Measurements from ENCODE around the gene EFCAB5.
"Not testable (repeated sequence)": the region's sequence is repeated elsewhere in the genome, so short reads cannot be mapped to it uniquely, and the experiment has no call there.

Gene EFCAB5

GRCh38 chr17:30021708-30022317 is 80.4 kb downstream of the EFCAB5 start:
- peak; percentile 13 to 14 for DNase-seq

- not testable (repeated sequence) for DNase-seq
These were observed 83.9 kb downstream of the EFCAB5 start for GRCh38 chr17:30025325-30025724.

- no peak for DNase-seq
These were observed 86.2 kb downstream of the EFCAB5 start for GRCh38 chr17:30027676-30028075.

GRCh38 chr17:30031214-30031869 is 89.9 kb downstream of the EFCAB5 start:
- DNase-seq, result no peak

- DNase-seq, result no peak
These were observed 93.9 kb downstream of the EFCAB5 start for GRCh38 chr17:30035369-30035768.

GRCh38 chr17:30040719-30041518 is 99.5 kb downstream of the EFCAB5 start:
- not testable (repeated sequence) for DNase-seq

GRCh38 chr17:30041551-30041950 is 100.1 kb downstream of the EFCAB5 start:
- no peak for DNase-seq

GRCh38 chr17:30062372-30062771 is 120.9 kb downstream of the EFCAB5 start:
- DNase-seq, result no peak

- DNase-seq, result no peak
These were observed 123.3 kb downstream of the EFCAB5 start for GRCh38 chr17:30064738-30065137.

GRCh38 chr17:30068465-30068864 is 127.0 kb downstream of the EFCAB5 start:
- DNase-seq, result no peak

GRCh38 chr17:30074254-30074653 is 132.8 kb downstream of the EFCAB5 start:
- no peak for DNase-seq

- no peak for DNase-seq
These were observed 133.3 kb downstream of the EFCAB5 start for GRCh38 chr17:30074730-30075129.

GRCh38 chr17:30082773-30083172 is 141.3 kb downstream of the EFCAB5 start:
- DNase-seq, result no peak

GRCh38 chr17:30084788-30085187 is 143.4 kb downstream of the EFCAB5 start:
- no peak for DNase-seq

- DNase-seq, result no peak
These were observed 145.5 kb downstream of the EFCAB5 start for GRCh38 chr17:30086896-30087295.

- not testable (repeated sequence) for DNase-seq
These were observed 146.0 kb downstream of the EFCAB5 start for GRCh38 chr17:30087431-30087830.

- DNase-seq, result no peak
These were observed 149.8 kb downstream of the EFCAB5 start for GRCh38 chr17:30091121-30091670.

GRCh38 chr17:30091771-30092170 is 150.3 kb downstream of the EFCAB5 start:
- DNase-seq, result no peak

GRCh38 chr17:30092886-30093285 is 151.5 kb downstream of the EFCAB5 start:
- DNase-seq, result no peak

GRCh38 chr17:30093463-30094147 is 152.2 kb downstream of the EFCAB5 start:
- DNase-seq, result peak; percentile 52 to 54

GRCh38 chr17:30095507-30096244 is 154.2 kb downstream of the EFCAB5 start:
- DNase-seq, result no peak

- no peak for DNase-seq
These were observed 160.4 kb downstream of the EFCAB5 start for GRCh38 chr17:30101686-30102390.

Data from stimulated activated CD4-positive, alpha-beta T cell treated with anti-CD3 and anti-CD28 coated beads, Interleukin-2, amount 100 ng/mL, for 48 hours (primary cell).